GM12801 (cell line): ENCODE measurements around the gene COQ5.

Experiments
- CTCF ChIP-seq: IDR thresholded peaks from one replicate; pipeline ENCODE4 v1.5.1; 2011; ENCODE audit warnings: control low read depth; ENCODE audit not compliant: insufficient read length; ENCODE audit errors: extremely low read depth

COQ5 gene

GRCh38 chr12:120475643-120476042 lies 53.3 kb downstream of the COQ5 start:
- no peak for TF ChIP-seq CTCF

- TF ChIP-seq CTCF = no peak
Measured at GRCh38 chr12:120474616-120474960, 54.4 kb downstream of the COQ5 start.

GRCh38 chr12:120473807-120474615 lies 54.9 kb downstream of the COQ5 start:
- no peak for TF ChIP-seq CTCF

DNA sequence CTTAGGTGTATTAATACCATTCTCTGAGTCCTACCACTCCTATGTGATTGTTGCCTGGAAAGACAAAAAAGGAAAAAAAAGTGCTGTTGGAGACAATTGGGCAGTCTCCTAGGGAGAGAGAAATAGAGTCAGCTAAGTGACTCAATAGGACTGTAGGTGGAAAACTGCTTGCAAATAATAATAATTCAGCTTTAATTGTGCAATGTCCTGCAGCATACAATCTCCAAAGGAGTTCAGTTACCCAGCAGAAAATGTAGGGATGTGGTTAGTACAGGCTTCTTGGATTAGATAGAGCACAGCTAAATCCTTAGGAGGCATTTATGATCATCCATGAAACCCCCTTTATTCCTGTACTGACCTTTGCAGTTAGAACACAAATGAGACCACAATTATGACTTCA lies 56.4 kb downstream of the COQ5 start:
- no peak for TF ChIP-seq CTCF

DNA sequence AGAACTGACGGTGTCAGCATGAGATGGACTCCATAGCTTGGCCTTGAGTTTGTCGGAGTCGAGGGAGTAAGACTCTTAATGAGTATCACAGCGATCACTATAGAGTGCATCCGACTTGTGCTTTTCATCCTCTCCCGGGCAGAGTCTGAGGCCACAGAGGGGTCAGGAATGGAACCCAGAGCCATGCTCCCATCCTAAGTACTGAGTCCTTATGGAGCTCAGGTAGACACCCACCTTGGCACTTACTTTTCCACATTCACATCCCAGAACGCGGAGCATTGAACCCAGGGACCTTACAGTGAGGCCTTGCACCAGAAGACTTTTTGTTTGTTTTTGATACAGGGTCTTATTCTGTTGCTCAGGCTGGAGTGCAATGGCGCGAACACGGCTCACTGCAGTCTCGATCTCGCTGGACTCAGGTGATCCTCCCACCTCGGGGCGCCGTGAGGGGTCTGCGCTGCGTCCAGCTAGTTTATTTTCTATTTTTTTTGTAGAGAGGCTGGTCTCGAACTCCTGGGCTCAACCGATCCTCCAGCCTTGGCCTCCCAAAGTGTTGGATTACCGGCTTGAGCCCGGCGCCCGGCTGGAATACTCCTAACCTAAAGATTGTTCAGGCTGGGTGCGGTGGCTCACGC lies 58.7 kb downstream of the COQ5 start:
- no peak for TF ChIP-seq CTCF

GRCh38 chr12:120469450-120470149 lies 59.4 kb downstream of the COQ5 start, which contains the start of gene SRSF9:
TSS of gene SRSF9 (minus strand) at chr12:120469748. CDS start at chr12:120469609, 139 bp downstream.
- TF ChIP-seq CTCF = no peak

- TF ChIP-seq CTCF = no peak
Measured at GRCh38 chr12:120468821-120469449, 60.0 kb downstream of the COQ5 start.
